Testis (tissue), 2 donors: ENCODE data around the gene TRIM14.

Source experiments
- POLR2A ChIP-seq: fragments of 450-650 bp; IDR thresholded peaks from one replicate; pipeline ENCODE4 v1.6.1; 2017; ENCODE audit warnings: antibody characterized with exemption, mild to moderate bottlenecking, moderate library complexity
- TF ChIP-seq, protein P1 (sequence below), 3 experiments: fragments of 450-650 bp in 2 of 3; fragments of 200-600 bp in 1 of 3; sonication (generic) in 1 of 3; IDR thresholded peaks; one replicate each; pipeline ENCODE4 v1.5.1; 2016 to 2019; ENCODE audit warnings: antibody characterized with exemption in 3 of 3, mild to moderate bottlenecking in 2 of 3, moderate library complexity in 1 of 3

DNA sequence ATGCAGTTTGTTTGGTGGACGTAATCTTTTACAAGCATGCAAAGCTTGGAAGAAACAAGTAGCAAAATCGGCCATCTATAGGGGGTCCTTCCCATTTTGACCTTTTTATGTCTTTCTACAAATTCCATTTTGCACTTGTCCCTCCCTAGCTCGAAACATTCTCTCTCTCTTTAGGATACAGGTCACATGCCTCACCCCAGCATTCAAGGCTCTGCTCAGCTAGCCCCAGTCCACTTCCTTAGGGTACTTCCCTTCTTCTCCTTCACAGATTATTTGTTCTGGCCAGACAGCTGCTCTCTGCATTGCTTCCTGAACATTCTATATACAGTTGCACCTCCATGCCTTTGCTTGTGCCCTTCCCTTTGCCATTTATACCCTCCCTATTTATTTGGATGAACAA is 31.7 kb upstream of the TRIM14 start:
- TF ChIP-seq, protein P1, sequence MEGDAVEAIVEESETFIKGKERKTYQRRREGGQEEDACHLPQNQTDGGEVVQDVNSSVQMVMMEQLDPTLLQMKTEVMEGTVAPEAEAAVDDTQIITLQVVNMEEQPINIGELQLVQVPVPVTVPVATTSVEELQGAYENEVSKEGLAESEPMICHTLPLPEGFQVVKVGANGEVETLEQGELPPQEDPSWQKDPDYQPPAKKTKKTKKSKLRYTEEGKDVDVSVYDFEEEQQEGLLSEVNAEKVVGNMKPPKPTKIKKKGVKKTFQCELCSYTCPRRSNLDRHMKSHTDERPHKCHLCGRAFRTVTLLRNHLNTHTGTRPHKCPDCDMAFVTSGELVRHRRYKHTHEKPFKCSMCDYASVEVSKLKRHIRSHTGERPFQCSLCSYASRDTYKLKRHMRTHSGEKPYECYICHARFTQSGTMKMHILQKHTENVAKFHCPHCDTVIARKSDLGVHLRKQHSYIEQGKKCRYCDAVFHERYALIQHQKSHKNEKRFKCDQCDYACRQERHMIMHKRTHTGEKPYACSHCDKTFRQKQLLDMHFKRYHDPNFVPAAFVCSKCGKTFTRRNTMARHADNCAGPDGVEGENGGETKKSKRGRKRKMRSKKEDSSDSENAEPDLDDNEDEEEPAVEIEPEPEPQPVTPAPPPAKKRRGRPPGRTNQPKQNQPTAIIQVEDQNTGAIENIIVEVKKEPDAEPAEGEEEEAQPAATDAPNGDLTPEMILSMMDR (IDR thresholded peaks at IDR 0.05) = no peak
- TF ChIP-seq POLR2A = no peak
